HG03378 (cell line): ENCODE data around the gene PRPSAP1.
A peak's percentile ranks its signal among the peaks of the same experiment; 100 is the strongest.
"Not testable (repeated sequence)": the region's sequence is repeated elsewhere in the genome, so short reads cannot be mapped to it uniquely, and the experiment has no call there.

Experiments used
- ATAC-seq: cut with Tn5 transposase; IDR thresholded peaks from one replicate; pipeline ENCODE4 v1.9.1; 2021; ENCODE audit warnings: mild to moderate bottlenecking, moderate library complexity; ENCODE audit not compliant: unreplicated experiment

The PRPSAP1 gene

GRCh38 chr17:76327696-76328095 is 26.0 kb downstream of the PRPSAP1 start:
- no peak for ATAC-seq

DNA sequence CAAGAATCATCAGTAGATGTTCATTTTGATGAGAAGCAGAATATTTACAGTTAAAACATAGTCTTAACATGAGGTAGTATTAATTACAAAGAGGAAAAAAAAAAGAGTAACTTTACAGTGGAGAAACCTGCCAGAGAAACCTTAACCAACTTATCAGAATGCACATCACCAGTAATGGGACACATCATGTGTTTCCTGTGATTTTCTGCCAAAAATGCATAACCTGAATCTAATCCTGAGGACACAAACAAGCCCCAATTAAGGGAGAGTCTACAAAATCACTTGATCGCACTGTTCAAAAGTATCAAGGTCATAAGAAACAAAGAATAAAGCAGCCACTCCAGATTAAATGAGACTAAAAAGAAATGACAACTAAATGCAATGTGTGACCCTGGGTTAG is 27.4 kb downstream of the PRPSAP1 start:
- ATAC-seq: no peak

DNA sequence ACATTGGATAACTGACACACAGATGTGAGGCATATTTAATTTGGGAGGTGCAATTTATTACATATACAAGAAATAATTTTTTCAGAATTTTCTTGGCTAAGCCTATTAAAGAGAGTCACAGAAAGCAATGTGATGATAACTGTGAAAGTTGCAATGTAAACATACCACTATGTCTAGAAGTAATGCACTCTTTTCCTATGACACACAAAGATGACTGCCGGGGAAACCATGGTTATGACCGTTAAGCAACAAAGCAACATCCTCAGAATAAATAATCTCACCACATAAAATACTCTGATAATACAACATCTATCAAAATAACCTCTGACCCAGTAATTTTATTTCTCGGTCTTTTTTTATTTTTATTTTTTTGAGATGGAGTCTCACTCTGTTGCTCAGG is 35.1 kb downstream of the PRPSAP1 start:
- no peak for ATAC-seq

- no peak for ATAC-seq
Measured at GRCh38 chr17:76317535-76317934, 36.2 kb downstream of the PRPSAP1 start.

- no peak for ATAC-seq
Measured at GRCh38 chr17:76314392-76315227, 39.1 kb downstream of the PRPSAP1 start.

- ATAC-seq: no peak
Measured at GRCh38 chr17:76312735-76313134, 41.0 kb downstream of the PRPSAP1 start.

DNA sequence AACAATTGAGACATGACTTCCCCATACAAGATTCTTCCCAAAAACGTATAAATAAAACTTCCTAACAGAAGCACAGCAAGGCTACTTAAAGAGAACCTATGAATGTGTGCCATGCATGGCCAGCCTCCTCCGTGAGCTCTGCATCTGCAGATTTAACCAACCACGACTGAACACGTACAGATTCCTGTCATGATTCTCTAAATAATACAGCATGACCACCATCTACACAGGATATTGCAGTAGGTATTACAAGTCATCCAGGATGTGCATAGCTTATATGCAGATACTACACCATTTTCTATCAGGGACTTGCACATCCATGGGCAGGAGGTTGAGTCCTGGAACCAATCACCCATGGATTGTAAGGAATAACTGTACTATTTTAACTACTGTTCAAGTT is 44.3 kb downstream of the PRPSAP1 start:
- no peak for ATAC-seq

DNA sequence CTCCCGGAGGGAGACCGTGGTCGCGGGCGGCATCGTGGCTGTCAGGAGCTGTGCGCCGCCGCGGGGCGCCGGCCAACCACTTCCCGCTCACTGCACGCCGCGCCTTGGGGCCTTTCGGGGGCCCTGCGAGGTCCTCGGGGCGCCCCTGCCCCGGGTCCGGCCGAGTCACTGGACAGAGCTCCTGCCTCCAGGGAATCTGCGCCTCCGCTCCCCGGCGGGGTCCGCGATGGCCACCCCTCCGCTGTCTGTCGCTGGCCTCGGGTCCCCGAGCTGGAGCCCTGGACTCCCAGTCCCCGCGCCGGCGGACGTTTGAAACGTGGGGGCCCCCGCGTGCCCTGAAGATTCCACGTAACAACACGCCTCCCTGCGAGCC is 45.8 kb downstream of the PRPSAP1 start, which contains the start of gene QRICH2:
Gene QRICH2 (minus strand): TSS at position 311 of the 373 bp plus-strand sequence. CDS start 278 bp downstream, at position 33.
- no peak for ATAC-seq

DNA sequence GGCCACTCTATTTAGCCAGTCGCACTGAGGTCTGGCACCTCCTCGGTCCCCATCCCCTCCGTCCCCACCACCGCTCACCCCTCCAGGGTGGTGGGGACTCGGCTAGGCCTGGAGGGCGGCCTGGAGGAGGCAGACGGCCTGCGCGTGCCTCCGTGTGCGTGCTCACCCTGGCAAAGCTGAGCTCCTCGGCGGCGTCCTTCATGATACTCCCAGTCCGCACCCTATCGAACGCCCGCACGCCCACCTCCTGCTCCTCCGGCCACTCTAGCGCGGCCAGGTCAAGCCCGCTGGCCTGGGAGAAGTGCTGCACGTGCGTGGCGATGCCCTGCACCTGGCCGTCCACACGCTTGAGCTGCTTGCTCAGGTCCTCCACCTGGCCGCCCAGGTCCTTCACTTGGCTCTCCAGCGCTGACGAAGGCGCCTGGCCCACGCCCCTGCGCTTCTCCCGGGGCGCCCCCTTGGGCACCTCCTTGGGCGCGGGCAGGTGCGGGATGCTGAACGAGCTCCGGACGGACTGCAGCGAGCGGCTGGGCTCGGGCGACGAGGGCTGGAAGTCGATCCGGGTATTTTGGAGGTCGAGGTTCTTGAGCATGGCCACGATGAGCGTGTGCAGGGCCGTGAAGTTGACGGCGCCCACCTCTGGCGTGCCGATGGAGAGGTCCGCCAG is 46.3 kb downstream of the PRPSAP1 start:
- no peak for ATAC-seq

GRCh38 chr17:76305135-76305454 is 48.6 kb downstream of the PRPSAP1 start:
- ATAC-seq: not testable (repeated sequence)

DNA sequence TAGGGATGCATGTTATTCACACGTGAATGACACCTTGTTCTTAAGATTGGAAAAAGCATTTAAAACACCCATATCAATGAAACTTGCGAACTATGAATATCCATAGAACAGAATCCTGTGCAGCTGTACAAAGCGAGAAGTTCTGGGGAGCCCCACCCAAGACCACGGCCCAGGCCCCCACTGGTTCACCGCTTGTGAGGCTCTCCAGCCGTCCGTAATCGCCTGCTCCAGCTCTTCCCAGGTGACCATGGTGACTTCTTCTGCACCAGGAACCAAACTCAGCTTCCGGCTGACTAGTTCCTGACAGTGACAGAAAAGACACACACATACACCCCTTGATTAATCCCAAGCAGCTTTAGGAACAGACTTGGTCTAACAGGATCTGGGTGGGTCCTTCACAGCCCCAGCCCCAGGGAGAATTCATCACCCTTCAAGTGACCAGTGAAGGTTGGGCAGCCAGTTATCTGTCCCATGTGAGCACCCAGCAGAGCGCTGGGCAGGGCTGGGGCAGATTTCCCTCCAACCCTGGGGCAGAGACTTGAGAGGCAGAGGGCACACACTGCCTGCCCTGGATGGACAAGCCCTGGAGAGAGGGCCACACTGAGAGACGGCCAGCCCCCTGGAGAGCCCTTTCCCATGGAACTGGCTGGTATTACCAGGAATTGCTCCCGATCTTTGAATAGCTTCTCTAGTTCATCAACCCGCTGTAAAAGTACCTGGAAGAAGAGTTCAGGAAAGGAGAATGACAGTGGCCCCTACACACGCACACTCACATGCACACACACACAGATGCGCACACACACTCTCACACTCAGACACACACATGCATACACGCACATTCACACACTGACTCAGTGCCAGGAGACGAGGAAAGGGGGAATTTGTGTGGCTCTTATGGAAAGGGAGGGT is 49.2 kb downstream of the PRPSAP1 start:
- ATAC-seq: no peak

DNA sequence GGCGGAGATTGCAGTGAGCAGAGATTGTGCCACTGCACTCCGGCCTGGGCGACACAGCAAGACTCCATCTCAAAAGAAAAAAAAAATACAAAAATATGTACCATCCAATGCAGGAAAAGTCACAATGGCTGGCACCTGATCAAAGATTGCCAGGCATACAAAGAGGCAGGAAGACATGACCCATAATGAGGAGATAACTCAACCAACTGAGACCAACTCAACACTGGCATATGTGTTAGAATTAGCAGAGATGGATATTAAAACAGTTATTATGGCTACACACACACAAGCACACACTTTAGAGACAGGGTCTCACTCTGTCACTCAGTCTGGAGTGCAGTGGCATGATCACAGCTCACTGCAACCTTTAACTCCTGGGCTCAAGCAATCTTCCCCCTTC is 56.3 kb downstream of the PRPSAP1 start:
- no peak for ATAC-seq

DNA sequence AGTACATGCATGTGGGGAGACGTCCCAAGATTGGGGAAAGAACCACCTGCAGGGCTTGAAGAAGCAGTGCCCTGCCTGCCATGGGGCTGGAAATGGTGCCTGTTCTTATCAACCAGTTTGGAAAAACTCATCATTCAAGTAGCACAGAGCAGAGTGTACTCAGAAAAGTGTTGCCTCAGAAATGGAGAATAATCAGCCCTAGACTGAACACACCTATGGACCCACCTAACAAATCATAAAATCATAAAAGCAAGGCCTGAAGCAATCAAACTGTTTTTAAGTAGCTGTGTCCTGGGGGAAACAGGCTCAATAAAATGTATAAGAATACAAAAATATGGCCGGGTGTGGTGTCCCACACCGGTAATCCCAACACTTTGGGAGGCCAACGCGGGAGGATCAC is 56.8 kb downstream of the PRPSAP1 start:
- ATAC-seq: no peak

DNA sequence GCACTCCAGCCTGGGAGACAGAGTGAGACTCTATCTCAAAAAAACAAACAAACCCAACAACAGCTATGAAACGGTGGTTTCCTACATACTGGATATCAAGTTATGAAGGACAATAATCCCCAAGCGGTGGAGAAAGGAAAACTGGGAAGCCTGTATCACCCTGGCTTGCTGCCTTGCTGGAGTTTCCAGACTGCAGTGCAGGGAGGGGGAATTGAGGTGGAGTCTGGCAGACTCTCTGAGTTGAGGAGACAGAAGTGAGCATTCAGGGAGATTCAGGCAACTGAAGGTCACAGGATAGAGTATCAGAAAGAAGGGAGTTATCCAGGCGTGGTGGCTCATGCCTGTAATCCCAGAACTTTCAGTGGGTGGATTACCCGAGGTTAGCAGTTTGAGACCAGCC is 57.5 kb downstream of the PRPSAP1 start:
- no peak for ATAC-seq

- no peak for ATAC-seq
Measured at GRCh38 chr17:76293106-76293505, 60.6 kb downstream of the PRPSAP1 start.

- no peak for ATAC-seq
Measured at GRCh38 chr17:76292567-76292966, 61.1 kb downstream of the PRPSAP1 start.

DNA sequence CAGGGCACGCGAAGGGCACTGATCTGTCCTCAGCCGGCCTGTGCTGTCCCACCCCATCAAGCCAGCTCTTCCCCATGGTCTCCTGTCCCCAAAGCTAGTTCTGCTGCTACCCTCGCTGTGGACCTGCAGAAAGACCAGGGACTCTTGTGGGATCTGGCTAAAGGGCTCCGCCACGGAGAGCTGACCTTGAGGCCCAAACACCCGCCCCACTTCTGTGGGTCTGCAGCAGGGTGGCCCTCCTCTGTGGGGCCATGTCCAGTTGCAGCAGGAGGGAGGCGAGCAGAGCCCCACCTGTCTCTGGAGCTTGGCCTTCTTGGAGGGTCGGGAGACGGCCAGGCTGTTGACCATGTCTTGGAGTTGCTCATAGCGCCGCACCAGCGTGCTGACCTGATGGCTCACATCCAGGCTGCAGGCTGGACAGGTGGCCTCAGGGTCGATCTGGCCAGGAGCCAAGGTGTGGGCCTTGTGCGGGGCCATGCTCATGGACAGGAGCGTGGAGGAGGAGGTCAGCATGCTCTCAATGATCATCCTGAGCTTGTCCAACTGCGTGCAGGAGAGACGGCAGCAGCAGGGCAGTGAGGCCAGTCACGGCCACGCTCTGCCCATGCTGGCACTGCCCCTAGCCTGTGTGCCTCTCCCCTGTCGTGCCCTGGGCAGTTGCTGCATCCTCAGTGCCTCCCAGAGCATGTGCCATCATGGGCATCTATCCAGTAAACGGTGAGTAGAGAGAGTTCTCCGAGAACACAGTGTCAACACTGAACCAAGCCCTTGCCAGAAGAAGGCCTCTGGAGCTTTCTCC is 71.9 kb downstream of the PRPSAP1 start:
- ATAC-seq: no peak

GRCh38 chr17:76280650-76281049 is 73.1 kb downstream of the PRPSAP1 start:
- no peak for ATAC-seq

DNA sequence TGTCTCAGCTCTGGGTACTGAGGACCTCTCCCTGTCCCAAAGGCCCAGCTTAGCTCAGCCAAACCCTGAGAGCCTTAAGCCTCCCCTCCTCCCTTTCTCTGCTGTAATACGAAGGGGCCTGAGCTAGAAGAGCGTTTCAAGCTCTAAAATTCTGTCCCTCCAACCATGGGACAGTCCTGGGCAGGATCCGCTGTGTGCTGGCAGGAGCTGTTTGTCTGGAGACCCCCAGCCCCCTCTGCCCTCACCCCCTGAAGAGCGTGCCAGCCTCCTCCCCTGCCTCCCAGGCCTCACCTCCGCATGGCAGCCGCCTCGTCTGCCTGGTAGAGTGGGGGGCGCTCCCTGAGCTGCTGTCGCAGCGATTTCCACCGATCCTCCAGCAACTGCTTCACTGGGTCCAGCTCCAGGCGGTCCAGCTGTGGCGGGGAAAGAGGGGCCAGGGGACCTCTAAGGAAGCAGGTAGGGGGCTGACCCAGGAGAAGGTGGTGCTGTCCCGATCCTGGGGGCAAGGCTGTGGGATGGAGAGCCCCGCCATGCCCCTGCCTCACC is 73.9 kb downstream of the PRPSAP1 start:
- no peak for ATAC-seq

- ATAC-seq: peak; percentile 38
Measured at GRCh38 chr17:76278952-76279741, 74.6 kb downstream of the PRPSAP1 start.
